H1 (cell line): ENCODE data around the gene TRIM9. TPM values are rescaled to one million over a fixed set of nuclear protein-coding genes. Genes with fewer than 3 reads are reported as not detected.

Experiments used
- CTCF ChIA-PET: fragments of 300-600 bp; sonication (Branson Sonifier 250); formaldehyde crosslinking; loops from one replicate; lab custom pipeline; 2021; ENCODE audit not compliant: partially characterized antibody; lab: Charles Lee
- POLR2A ChIA-PET: fragments of 300-600 bp; sonication (Branson Sonifier 250); formaldehyde crosslinking; loops from one replicate; lab custom pipeline; 2021; ENCODE audit warnings: inconsistent platforms; ENCODE audit not compliant: partially characterized antibody; lab: Charles Lee
- DNase-seq, 2 experiments: peaks; one replicate each; pipeline versions ENCODE4 v3.0.0 to v3.0.0-alpha.2; 2010 to 2022; ENCODE audit warnings: low spot score in 2 of 2, low read depth in 1 of 2, mixed read lengths in 1 of 2
- FAIRE-seq: peaks from 2 replicates; lab custom pipeline; 2011; peaks lifted over from hg19 to GRCh38; lab: Jason Lieb, UNC
- H2AFZ ChIP-seq: 2 replicates; pipeline ENCODE4 v1.8.1; 2012; ENCODE audit warnings: low read length, inconsistent platforms
- H2AK5ac ChIP-seq: 2 replicates; pipeline ENCODE4 v1.6.1; 2013; ENCODE audit warnings: low read depth, low read length
- H2BK120ac ChIP-seq: replicated peaks from 2 replicates; pipeline ENCODE3; 2013; ENCODE audit warnings: low read depth, low read length, inconsistent platforms
- H2BK12ac ChIP-seq: 2 replicates; pipeline ENCODE4 v1.6.1; 2013; ENCODE audit warnings: low read depth, low read length
- H2BK15ac ChIP-seq: 2 replicates; pipeline ENCODE4 v1.6.1; 2013; ENCODE audit warnings: low read length
- H2BK20ac ChIP-seq: 2 replicates; pipeline ENCODE4 v1.6.1; 2013; ENCODE audit warnings: low read length
- H2BK5ac ChIP-seq: 2 replicates; pipeline ENCODE4 v1.6.1; 2013; ENCODE audit warnings: low read depth, low read length
- H3K14ac ChIP-seq: 2 replicates; pipeline ENCODE4 v1.6.1; 2013; ENCODE audit warnings: inconsistent platforms; ENCODE audit not compliant: insufficient read length
- H3K18ac ChIP-seq: 2 replicates; pipeline ENCODE4 v1.6.1; 2013; ENCODE audit warnings: low read length; ENCODE audit errors: extremely low read depth
- H3K23ac ChIP-seq: 2 replicates; pipeline ENCODE4 v1.6.1; 2013; ENCODE audit warnings: inconsistent platforms; ENCODE audit not compliant: insufficient read length
- H3K23me2 ChIP-seq: 2 replicates; pipeline ENCODE4 v1.6.1; 2013; ENCODE audit warnings: low read depth, low read length
- H3K27ac ChIP-seq: 2 replicates; pipeline ENCODE4 v1.6.1; 2011; ENCODE audit warnings: low read depth, low read length, inconsistent platforms
- H3K27me3 ChIP-seq, 4 experiments: replicated peaks in 1 of 4; 1 replicate in 1 of 4; 2 replicates in 3 of 4; pipeline versions ENCODE4 v1.6.1 to v1.8.1; 2011 to 2013; ENCODE audit warnings: low read length in 3 of 4, mild to moderate bottlenecking in 3 of 4, inconsistent platforms in 2 of 4, mixed read lengths in 2 of 4, moderate library complexity in 1 of 4; ENCODE audit not compliant: control insufficient read depth in 3 of 4, insufficient read depth in 3 of 4; ENCODE audit errors: extremely low read depth in 1 of 4
- H3K36me3 ChIP-seq, 4 experiments: 2 replicates each; pipeline versions ENCODE4 v1.6.1 to v1.8.1; 2011 to 2013; ENCODE audit warnings: mild to moderate bottlenecking in 4 of 4, low read length in 3 of 4, moderate library complexity in 2 of 4, control low read depth in 1 of 4, inconsistent platforms in 1 of 4; ENCODE audit not compliant: insufficient read depth in 4 of 4, control insufficient read depth in 2 of 4
- H3K4ac ChIP-seq: replicated peaks from 2 replicates; pipeline ENCODE3; 2013; ENCODE audit warnings: low read length, low read depth, mixed read lengths, inconsistent platforms; ENCODE audit not compliant: insufficient read length
- H3K4me1 ChIP-seq, 4 experiments: replicated peaks in 1 of 4; 1 replicate in 1 of 4; 2 replicates in 3 of 4; pipeline versions ENCODE4 v1.6.1 to v1.8.1; 2011 to 2013; ENCODE audit warnings: low read length in 3 of 4, inconsistent platforms in 2 of 4, mixed read lengths in 1 of 4; ENCODE audit not compliant: insufficient read depth in 4 of 4, control insufficient read depth in 3 of 4
- H3K4me2 ChIP-seq, 2 experiments: 2 replicates each; pipeline versions ENCODE4 v1.6.1 to v1.8.1; 2011 to 2013; ENCODE audit warnings: low read depth in 2 of 2, low read length in 2 of 2, control low read depth in 1 of 2, inconsistent platforms in 1 of 2, mild to moderate bottlenecking in 1 of 2; ENCODE audit not compliant: insufficient read depth in 1 of 2
- H3K4me3 ChIP-seq, 4 experiments: fragments of 200-600, 300-600 bp in 1 of 4; sonication (generic), shearing (Covaris generic), sonication (Bioruptor Twin) in 1 of 4; 2 replicates each; pipeline versions ENCODE4 v1.5.1 to v1.8.1; 2011 to 2016; ENCODE audit warnings: low read length in 4 of 4, low read depth in 3 of 4, control low read depth in 2 of 4, inconsistent platforms in 2 of 4, mild to moderate bottlenecking in 2 of 4, mixed read lengths in 1 of 4, moderate library complexity in 1 of 4; ENCODE audit not compliant: insufficient read depth in 2 of 4; ENCODE audit errors: extremely low read depth in 1 of 4
- H3K56ac ChIP-seq: replicated peaks from 2 replicates; pipeline ENCODE3; 2013; ENCODE audit warnings: low read depth, mild to moderate bottlenecking, mixed read lengths, low read length, inconsistent platforms; ENCODE audit not compliant: insufficient read length
- H3K79me1 ChIP-seq: 2 replicates; pipeline ENCODE4 v1.6.1; 2013; ENCODE audit warnings: low read depth, low read length, control low read depth
- H3K79me2 ChIP-seq, 2 experiments: 2 replicates each; pipeline versions ENCODE4 v1.6.1 to v1.8.1; 2012 to 2013; ENCODE audit warnings: low read length in 2 of 2, mild to moderate bottlenecking in 2 of 2, inconsistent platforms in 1 of 2; ENCODE audit not compliant: insufficient read depth in 2 of 2, control insufficient read depth in 1 of 2
- H3K9ac ChIP-seq, 4 experiments: replicated peaks in 1 of 4; 1 replicate in 1 of 4; 2 replicates in 3 of 4; pipeline versions ENCODE4 v1.6.1 to v1.8.1; 2011 to 2013; ENCODE audit warnings: low read depth in 3 of 4, low read length in 3 of 4, control low read depth in 2 of 4, mild to moderate bottlenecking in 2 of 4, moderate library complexity in 2 of 4, inconsistent platforms in 1 of 4; ENCODE audit errors: extremely low read depth in 1 of 4
- H3K9me3 ChIP-seq, 2 experiments: 2 replicates each; pipeline versions ENCODE4 v1.6.1 to v1.8.1; 2012 to 2013; ENCODE audit warnings: mild to moderate bottlenecking in 2 of 2, moderate library complexity in 2 of 2, control low read depth in 1 of 2, inconsistent platforms in 1 of 2, low read depth in 1 of 2, low read length in 1 of 2, mixed read lengths in 1 of 2; ENCODE audit not compliant: insufficient read depth in 2 of 2
- H4K20me1 ChIP-seq, 2 experiments: replicated peaks in 1 of 2; 2 replicates each; pipeline versions ENCODE3 to v1.8.1; 2011 to 2013; ENCODE audit warnings: inconsistent platforms in 2 of 2, low read length in 2 of 2, mild to moderate bottlenecking in 1 of 2; ENCODE audit not compliant: insufficient read depth in 2 of 2, control insufficient read depth in 1 of 2
- H4K5ac ChIP-seq: 2 replicates; pipeline ENCODE4 v1.6.1; 2013; ENCODE audit warnings: low read length, low read depth, mixed read lengths, inconsistent platforms; ENCODE audit not compliant: insufficient read length
- H4K8ac ChIP-seq: 2 replicates; pipeline ENCODE4 v1.8.0; 2013; ENCODE audit warnings: mild to moderate bottlenecking, moderate library complexity, low read length, inconsistent platforms; ENCODE audit not compliant: insufficient read depth; ENCODE audit errors: extremely low read depth
- H4K91ac ChIP-seq: replicated peaks from 2 replicates; pipeline ENCODE3; 2013; ENCODE audit warnings: low read length, mixed read lengths, inconsistent platforms; ENCODE audit not compliant: insufficient read length
- WGBS, 2 experiments: shearing (Covaris generic) in 1 of 2; methylation state at CpG; one replicate each; pipeline versions ENCODE4 v1.1.6 to v1.1.7; 2013 to 2015; ENCODE audit warnings: low lambda C conversion rate in 2 of 2, mixed read lengths in 2 of 2, inconsistent platforms in 1 of 2, low coverage in 1 of 2, missing lambda C conversion rate in 1 of 2; ENCODE audit not compliant: insufficient replicate concordance in 2 of 2, insufficient coverage in 1 of 2, insufficient read length in 1 of 2; ENCODE audit errors: extremely low coverage in 1 of 2, missing lambda C conversion rate in 1 of 2; 5-methylcytosine and 5-hydroxymethylcytosine counted together
- polyA plus RNA-seq, 7 experiments: library from polyadenylated mRNA; depleted of rRNA in 3 of 7; stranded (reverse) in 5 of 7; unstranded in 2 of 7; fragments of >200 nt in 5 of 7; fragments of 200-250 nt in 2 of 7; gene quantifications; 1 replicate in 5 of 7; 2 replicates in 1 of 7; 4 replicates in 1 of 7; pipeline versions ENCODE4 v1.2.1 to v1.2.3, GENCODE V29; 2011 to 2013; ENCODE audit warnings: missing spikeins in 2 of 7, mixed read lengths in 2 of 7
- total RNA-seq: library from RNA; stranded (reverse); fragmentation: NEBNext Ultra II Directional; extraction: Animal tissue kit (Norgen Biotek cat#: 25700); gene quantifications from 2 replicates; pipeline ENCODE4 v1.2.1, GENCODE V29; 2021

Gene TRIM9
- total and polyA plus RNA-seq, 2 of the 8 experiments (the other 6 are each of a cell fraction or from before 2014, with no cell fraction given), result 2.7 to 5.4 TPM

GRCh38 chr14:50974118-50974517 is 120.8 kb downstream of the TRIM9 start:
- no peak overlapping the region for H2BK120ac ChIP-seq
- no peaks in the 10 kb centered on the region for H4K20me1 ChIP-seq
- ChIA-PET POLR2A (no interaction called here), CTCF (interaction anchor here (1.3 to 2.3 kb wide), 4 partner anchors 9 to 245 kb away, joined by 3 to 8 read pairs (median 3); no protein-coding TSS in a partner anchor)
- H3K23me2 ChIP-seq, result no peaks in the 10 kb centered on the region
- H4K8ac ChIP-seq, result no peak overlapping the region
- H3K4me1 ChIP-seq, result no peaks in the 10 kb centered on the region
- no peak overlapping the region for H2BK20ac ChIP-seq
- H3K27me3 ChIP-seq, result no peaks in the 10 kb centered on the region
- H3K4me3 ChIP-seq, result no peak overlapping the region
- H3K4me2 ChIP-seq, result no peak overlapping the region
- H3K23ac ChIP-seq, result no peak overlapping the region
- H3K18ac ChIP-seq, result no peak overlapping the region
- WGBS, 2 experiments, result 99% methylated on average over 5 of the region's 5 CpGs; no CpG with 5 or more reads in 1 of the 2 experiments
- H3K79me1 ChIP-seq, result no peaks in the 10 kb centered on the region
- no peak overlapping the region for H3K56ac ChIP-seq
- DNase-seq (no peak), FAIRE-seq (no peak)
- H2BK15ac ChIP-seq, result 0 out of 2 replicates have a peak overlapping the region, but pooled peaks have one; percentile 61
- H3K9ac ChIP-seq, result no peak overlapping the region
- no peaks in the 10 kb centered on the region for H3K79me2 ChIP-seq
- H2AFZ ChIP-seq, result no peak overlapping the region
- H2BK5ac ChIP-seq, result peak overlapping the region; percentile 35; the same call in 1 of the 2 replicates
- no peak overlapping the region for H4K5ac ChIP-seq
- no peaks in the 10 kb centered on the region for H3K36me3 ChIP-seq
- no peak overlapping the region for H3K14ac ChIP-seq
- no peak overlapping the region for H3K27ac ChIP-seq
- no peaks in the 10 kb centered on the region for H3K9me3 ChIP-seq
- H2BK12ac ChIP-seq, result no peak overlapping the region
- H2AK5ac ChIP-seq, result no peak overlapping the region
- no peak overlapping the region for H3K4ac ChIP-seq
- no peak overlapping the region for H4K91ac ChIP-seq
